SK-N-SH treated with all-trans-retinoic acid at 6 μM for 48 hours (cell line): ENCODE measurements around the gene SLC2A6.

Source experiments
- ATAC-seq: fragments of 200-7000 bp; cut with Tn5 transposase; 3 replicates; pipeline ENCODE4 v1.9.1; 2020; ENCODE audit warnings: mild to moderate bottlenecking, moderate library complexity
- ARNTL ChIP-seq: fragments of 450-650 bp; formaldehyde crosslinking; IDR thresholded peaks from 2 replicates; pipeline ENCODE4 v1.5.0; 2020; ENCODE audit warnings: low read depth, mild to moderate bottlenecking, moderate library complexity, borderline replicate concordance
- BACH2 ChIP-seq: fragments of 250-450 bp; sonication (Bioruptor Pico); IDR thresholded peaks from 2 replicates; pipeline ENCODE4 v1.9.0; 2021; ENCODE audit warnings: mild to moderate bottlenecking, borderline replicate concordance
- CSDC2 ChIP-seq: fragments of 250-450 bp; sonication (Bioruptor Pico); IDR thresholded peaks from 2 replicates; pipeline ENCODE4 v1.5.0; 2020; ENCODE audit warnings: mild to moderate bottlenecking, moderate library complexity
- ESRRG ChIP-seq: fragments of 250-450 bp; sonication (Bioruptor Pico); IDR thresholded peaks from 2 replicates; pipeline ENCODE4 v1.6.1; 2021; ENCODE audit warnings: mild to moderate bottlenecking
- GLIS3 ChIP-seq: fragments of 250-450 bp; sonication (Bioruptor Pico); IDR thresholded peaks from 2 replicates; pipeline ENCODE4 v1.5.0; 2020; ENCODE audit warnings: mild to moderate bottlenecking, moderate library complexity
- ISL1 ChIP-seq: fragments of 250-450 bp; sonication (Bioruptor Pico); IDR thresholded peaks from 2 replicates; pipeline ENCODE4 v2.1.2; 2022; ENCODE audit warnings: mild to moderate bottlenecking, moderate library complexity
- OSR1 ChIP-seq: fragments of 250-450 bp; sonication (Bioruptor Pico); IDR thresholded peaks from 2 replicates; pipeline ENCODE4 v1.8.0; 2022; ENCODE audit warnings: moderate library complexity, mild to moderate bottlenecking, inconsistent platforms
- PPARA ChIP-seq: fragments of 250-450 bp; sonication (Bioruptor Pico); IDR thresholded peaks from 2 replicates; pipeline ENCODE4 v1.5.0; 2020; ENCODE audit warnings: mild to moderate bottlenecking, borderline replicate concordance
- RARB ChIP-seq: fragments of 250-450 bp; sonication (Bioruptor Pico); IDR thresholded peaks from 2 replicates; pipeline ENCODE4 v1.8.0; 2021; ENCODE audit warnings: mild to moderate bottlenecking, moderate library complexity
- SNAI2 ChIP-seq: fragments of 250-450 bp; sonication (Bioruptor Pico); IDR thresholded peaks from 2 replicates; pipeline ENCODE4 v1.5.0; 2020; ENCODE audit warnings: mild to moderate bottlenecking, moderate library complexity
- TCF4 ChIP-seq: fragments of 250-450 bp; sonication (Bioruptor Pico); IDR thresholded peaks from 2 replicates; pipeline ENCODE4 v1.8.0; 2021; ENCODE audit warnings: mild to moderate bottlenecking, moderate library complexity, borderline replicate concordance
- TOX ChIP-seq: fragments of 250-450 bp; sonication (Bioruptor Pico); IDR thresholded peaks from 2 replicates; pipeline ENCODE4 v1.8.0; 2021; ENCODE audit warnings: mild to moderate bottlenecking, moderate library complexity, borderline replicate concordance
- ZC3H10 ChIP-seq: fragments of 250-450 bp; sonication (Bioruptor Pico); IDR thresholded peaks from 2 replicates; pipeline ENCODE4 v1.5.1; 2021; ENCODE audit warnings: mild to moderate bottlenecking, moderate library complexity
- ZFP3 ChIP-seq: fragments of 250-450 bp; sonication (Bioruptor Pico); IDR thresholded peaks from 2 replicates; pipeline ENCODE4 v1.5.0; 2020; ENCODE audit warnings: mild to moderate bottlenecking, moderate library complexity
- ZFP30 ChIP-seq: fragments of 450-650 bp; formaldehyde crosslinking; IDR thresholded peaks from 2 replicates; pipeline ENCODE4 v1.5.0; 2022; ENCODE audit warnings: mild to moderate bottlenecking, moderate library complexity
- ZNF565 ChIP-seq: fragments of 450-650 bp; formaldehyde crosslinking; conservative IDR thresholded peaks from 2 replicates; pipeline ENCODE4 v1.5.0; 2020; ENCODE audit warnings: low read depth, mild to moderate bottlenecking, moderate library complexity
- ZNF70 ChIP-seq: fragments of 450-650 bp; formaldehyde crosslinking; IDR thresholded peaks from 2 replicates; pipeline ENCODE4 v1.5.0; 2020; ENCODE audit warnings: mild to moderate bottlenecking, moderate library complexity
- ZNF8 ChIP-seq: fragments of 450-650 bp; formaldehyde crosslinking; IDR thresholded peaks from 2 replicates; pipeline ENCODE4 v1.5.0; 2020; ENCODE audit warnings: mild to moderate bottlenecking, moderate library complexity
- TF ChIP-seq, protein P1 (sequence below): fragments of 250-450 bp; sonication (Bioruptor Pico); IDR thresholded peaks from 2 replicates; pipeline ENCODE4 v1.5.1; 2021; ENCODE audit warnings: mild to moderate bottlenecking, moderate library complexity
- TF ChIP-seq, protein P2 (sequence below): fragments of 250-450 bp; sonication (Bioruptor Pico); IDR thresholded peaks from 2 replicates; pipeline ENCODE4 v1.8.0; 2021; ENCODE audit warnings: low read depth, mild to moderate bottlenecking, moderate library complexity, borderline replicate concordance
- TF ChIP-seq, protein P3 (sequence below): fragments of 250-450 bp; sonication (Bioruptor Pico); IDR thresholded peaks from 2 replicates; pipeline ENCODE4 v1.5.0; 2020; ENCODE audit warnings: mild to moderate bottlenecking, moderate library complexity
- TF ChIP-seq, protein P4 (sequence below): fragments of 250-450 bp; sonication (Bioruptor Pico); IDR thresholded peaks from 2 replicates; pipeline ENCODE4 v1.5.1; 2020; ENCODE audit warnings: low read depth, mild to moderate bottlenecking, moderate library complexity
- TF ChIP-seq, protein P5 (sequence below): fragments of 250-450 bp; sonication (Bioruptor Pico); IDR thresholded peaks from 2 replicates; pipeline ENCODE4 v1.8.0; 2020; ENCODE audit warnings: mild to moderate bottlenecking, moderate library complexity, borderline replicate concordance

SLC2A6 gene

DNA sequence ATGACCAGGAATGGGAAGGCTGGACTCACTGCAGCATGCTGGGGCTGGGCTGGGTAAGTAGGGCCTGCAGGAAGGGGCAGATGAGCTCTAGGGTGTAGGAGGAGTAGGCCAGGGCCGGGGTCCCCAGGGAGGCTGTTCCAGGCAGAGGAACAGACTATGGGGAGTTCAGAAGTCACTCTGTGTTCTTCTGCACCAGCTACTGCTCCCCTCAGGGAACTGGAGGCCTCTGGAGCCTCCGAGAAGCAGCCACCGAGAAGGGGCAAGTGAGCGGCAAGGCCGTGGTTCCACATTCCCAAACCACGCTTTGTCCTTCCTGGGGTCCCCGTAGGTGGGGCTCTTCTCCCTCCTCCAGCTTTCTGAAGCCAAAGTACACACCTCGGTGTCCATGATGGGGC is 8.4 kb upstream of the SLC2A6 start:
- no peak for ATAC-seq
- no peak for TF ChIP-seq ZFP3 (CRISPR knock-in tag)
- TF ChIP-seq CSDC2 (CRISPR knock-in tag) = no peak
- TF ChIP-seq, protein P1, sequence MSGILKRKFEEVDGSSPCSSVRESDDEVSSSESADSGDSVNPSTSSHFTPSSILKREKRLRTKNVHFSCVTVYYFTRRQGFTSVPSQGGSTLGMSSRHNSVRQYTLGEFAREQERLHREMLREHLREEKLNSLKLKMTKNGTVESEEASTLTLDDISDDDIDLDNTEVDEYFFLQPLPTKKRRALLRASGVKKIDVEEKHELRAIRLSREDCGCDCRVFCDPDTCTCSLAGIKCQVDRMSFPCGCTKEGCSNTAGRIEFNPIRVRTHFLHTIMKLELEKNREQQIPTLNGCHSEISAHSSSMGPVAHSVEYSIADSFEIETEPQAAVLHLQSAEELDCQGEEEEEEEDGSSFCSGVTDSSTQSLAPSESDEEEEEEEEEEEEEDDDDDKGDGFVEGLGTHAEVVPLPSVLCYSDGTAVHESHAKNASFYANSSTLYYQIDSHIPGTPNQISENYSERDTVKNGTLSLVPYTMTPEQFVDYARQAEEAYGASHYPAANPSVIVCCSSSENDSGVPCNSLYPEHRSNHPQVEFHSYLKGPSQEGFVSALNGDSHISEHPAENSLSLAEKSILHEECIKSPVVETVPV (CRISPR knock-in tag) = no peak
- TF ChIP-seq, protein P2, sequence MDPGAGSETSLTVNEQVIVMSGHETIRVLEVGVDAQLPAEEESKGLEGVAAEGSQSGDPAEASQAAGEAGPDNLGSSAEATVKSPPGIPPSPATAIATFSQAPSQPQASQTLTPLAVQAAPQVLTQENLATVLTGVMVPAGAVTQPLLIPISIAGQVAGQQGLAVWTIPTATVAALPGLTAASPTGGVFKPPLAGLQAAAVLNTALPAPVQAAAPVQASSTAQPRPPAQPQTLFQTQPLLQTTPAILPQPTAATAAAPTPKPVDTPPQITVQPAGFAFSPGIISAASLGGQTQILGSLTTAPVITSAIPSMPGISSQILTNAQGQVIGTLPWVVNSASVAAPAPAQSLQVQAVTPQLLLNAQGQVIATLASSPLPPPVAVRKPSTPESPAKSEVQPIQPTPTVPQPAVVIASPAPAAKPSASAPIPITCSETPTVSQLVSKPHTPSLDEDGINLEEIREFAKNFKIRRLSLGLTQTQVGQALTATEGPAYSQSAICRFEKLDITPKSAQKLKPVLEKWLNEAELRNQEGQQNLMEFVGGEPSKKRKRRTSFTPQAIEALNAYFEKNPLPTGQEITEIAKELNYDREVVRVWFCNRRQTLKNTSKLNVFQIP (CRISPR knock-in tag) = no peak
- no peak for TF ChIP-seq ZC3H10
- no peak for TF ChIP-seq ARNTL (CRISPR knock-in tag)
- TF ChIP-seq, protein P3, sequence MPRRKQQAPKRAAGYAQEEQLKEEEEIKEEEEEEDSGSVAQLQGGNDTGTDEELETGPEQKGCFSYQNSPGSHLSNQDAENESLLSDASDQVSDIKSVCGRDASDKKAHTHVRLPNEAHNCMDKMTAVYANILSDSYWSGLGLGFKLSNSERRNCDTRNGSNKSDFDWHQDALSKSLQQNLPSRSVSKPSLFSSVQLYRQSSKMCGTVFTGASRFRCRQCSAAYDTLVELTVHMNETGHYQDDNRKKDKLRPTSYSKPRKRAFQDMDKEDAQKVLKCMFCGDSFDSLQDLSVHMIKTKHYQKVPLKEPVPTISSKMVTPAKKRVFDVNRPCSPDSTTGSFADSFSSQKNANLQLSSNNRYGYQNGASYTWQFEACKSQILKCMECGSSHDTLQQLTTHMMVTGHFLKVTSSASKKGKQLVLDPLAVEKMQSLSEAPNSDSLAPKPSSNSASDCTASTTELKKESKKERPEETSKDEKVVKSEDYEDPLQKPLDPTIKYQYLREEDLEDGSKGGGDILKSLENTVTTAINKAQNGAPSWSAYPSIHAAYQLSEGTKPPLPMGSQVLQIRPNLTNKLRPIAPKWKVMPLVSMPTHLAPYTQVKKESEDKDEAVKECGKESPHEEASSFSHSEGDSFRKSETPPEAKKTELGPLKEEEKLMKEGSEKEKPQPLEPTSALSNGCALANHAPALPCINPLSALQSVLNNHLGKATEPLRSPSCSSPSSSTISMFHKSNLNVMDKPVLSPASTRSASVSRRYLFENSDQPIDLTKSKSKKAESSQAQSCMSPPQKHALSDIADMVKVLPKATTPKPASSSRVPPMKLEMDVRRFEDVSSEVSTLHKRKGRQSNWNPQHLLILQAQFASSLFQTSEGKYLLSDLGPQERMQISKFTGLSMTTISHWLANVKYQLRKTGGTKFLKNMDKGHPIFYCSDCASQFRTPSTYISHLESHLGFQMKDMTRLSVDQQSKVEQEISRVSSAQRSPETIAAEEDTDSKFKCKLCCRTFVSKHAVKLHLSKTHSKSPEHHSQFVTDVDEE (CRISPR knock-in tag) = no peak
- TF ChIP-seq SNAI2 (CRISPR knock-in tag) = no peak
- TF ChIP-seq ESRRG (CRISPR knock-in tag) = no peak
- no peak for TF ChIP-seq RARB (CRISPR knock-in tag)
- TF ChIP-seq OSR1 = no peak
- TF ChIP-seq, protein P4, sequence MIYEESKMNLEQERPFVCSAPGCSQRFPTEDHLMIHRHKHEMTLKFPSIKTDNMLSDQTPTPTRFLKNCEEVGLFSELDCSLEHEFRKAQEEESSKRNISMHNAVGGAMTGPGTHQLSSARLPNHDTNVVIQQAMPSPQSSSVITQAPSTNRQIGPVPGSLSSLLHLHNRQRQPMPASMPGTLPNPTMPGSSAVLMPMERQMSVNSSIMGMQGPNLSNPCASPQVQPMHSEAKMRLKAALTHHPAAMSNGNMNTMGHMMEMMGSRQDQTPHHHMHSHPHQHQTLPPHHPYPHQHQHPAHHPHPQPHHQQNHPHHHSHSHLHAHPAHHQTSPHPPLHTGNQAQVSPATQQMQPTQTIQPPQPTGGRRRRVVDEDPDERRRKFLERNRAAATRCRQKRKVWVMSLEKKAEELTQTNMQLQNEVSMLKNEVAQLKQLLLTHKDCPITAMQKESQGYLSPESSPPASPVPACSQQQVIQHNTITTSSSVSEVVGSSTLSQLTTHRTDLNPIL (CRISPR knock-in tag) = no peak
- no peak for TF ChIP-seq ZFP30 (CRISPR knock-in tag)
- no peak for TF ChIP-seq GLIS3 (CRISPR knock-in tag)
- TF ChIP-seq, protein P5, sequence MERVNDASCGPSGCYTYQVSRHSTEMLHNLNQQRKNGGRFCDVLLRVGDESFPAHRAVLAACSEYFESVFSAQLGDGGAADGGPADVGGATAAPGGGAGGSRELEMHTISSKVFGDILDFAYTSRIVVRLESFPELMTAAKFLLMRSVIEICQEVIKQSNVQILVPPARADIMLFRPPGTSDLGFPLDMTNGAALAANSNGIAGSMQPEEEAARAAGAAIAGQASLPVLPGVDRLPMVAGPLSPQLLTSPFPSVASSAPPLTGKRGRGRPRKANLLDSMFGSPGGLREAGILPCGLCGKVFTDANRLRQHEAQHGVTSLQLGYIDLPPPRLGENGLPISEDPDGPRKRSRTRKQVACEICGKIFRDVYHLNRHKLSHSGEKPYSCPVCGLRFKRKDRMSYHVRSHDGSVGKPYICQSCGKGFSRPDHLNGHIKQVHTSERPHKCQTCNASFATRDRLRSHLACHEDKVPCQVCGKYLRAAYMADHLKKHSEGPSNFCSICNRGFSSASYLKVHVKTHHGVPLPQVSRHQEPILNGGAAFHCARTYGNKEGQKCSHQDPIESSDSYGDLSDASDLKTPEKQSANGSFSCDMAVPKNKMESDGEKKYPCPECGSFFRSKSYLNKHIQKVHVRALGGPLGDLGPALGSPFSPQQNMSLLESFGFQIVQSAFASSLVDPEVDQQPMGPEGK (CRISPR knock-in tag) = no peak
- TF ChIP-seq TCF4 (CRISPR knock-in tag) = no peak
- no peak for TF ChIP-seq TOX (CRISPR knock-in tag)
- TF ChIP-seq ZNF8 (CRISPR knock-in tag) = no peak
- no peak for TF ChIP-seq PPARA (CRISPR knock-in tag)
- TF ChIP-seq ZNF565 (CRISPR knock-in tag) = no peak

DNA sequence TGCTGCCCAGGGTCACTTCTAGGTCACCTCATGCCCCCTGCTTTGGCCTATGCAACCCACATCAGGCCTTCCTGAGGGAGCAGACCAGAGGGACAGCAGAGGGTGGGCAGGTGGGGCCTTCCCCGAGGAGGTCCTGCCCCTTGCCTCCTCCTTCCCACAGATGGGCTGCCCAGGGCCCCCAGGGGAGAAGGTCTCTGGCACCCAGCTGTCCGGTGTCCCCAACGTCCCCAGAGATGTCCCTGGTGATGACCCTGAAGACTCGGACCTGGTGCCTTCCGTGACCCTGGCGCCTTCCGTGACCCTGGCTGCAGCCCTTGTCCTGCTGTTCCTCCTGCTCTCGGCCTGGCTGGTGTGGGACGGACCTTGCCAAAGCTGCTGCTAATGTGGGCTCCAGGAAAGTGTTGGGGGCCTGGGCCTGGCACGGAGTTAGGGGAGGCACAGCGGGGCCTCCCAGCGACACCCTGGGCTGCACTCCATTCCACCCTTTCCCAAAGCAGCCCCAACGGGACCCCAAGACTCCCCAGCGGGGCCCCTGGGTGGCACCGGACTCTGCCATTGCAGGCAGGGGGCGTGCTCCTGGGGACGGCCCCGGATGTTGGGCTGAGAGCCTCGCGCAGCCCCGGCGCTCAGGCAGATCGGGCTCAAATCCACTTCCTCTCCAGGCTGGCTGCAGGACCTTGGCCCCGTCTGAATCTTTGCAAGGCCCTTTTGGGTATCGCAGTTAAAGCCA is 6.8 kb upstream of the SLC2A6 start:
- peak; percentile 10; the same call in 2 of the 3 replicates for ATAC-seq
- TF ChIP-seq ARNTL (CRISPR knock-in tag) (no peak), GLIS3 (CRISPR knock-in tag) (no peak), ZC3H10 (no peak), ISL1 (CRISPR knock-in tag) (no peak), ZNF70 (CRISPR knock-in tag) (no peak), RARB (CRISPR knock-in tag) (no peak), SNAI2 (CRISPR knock-in tag) (no peak), TOX (CRISPR knock-in tag) (no peak), BACH2 (no peak), PPARA (CRISPR knock-in tag) (no peak), ZFP30 (CRISPR knock-in tag) (no peak)
- TF ChIP-seq, protein P5 (CRISPR knock-in tag) = no peak
- TF ChIP-seq, protein P3 (CRISPR knock-in tag) = no peak
- TF ChIP-seq, protein P1 (CRISPR knock-in tag) = no peak
